CD14-positive monocyte (primary cell): ENCODE data around the gene OSBP2. TPM values are rescaled to one million over a fixed set of nuclear protein-coding genes. Genes with fewer than 3 reads are reported as not detected.

ENCODE experiments used
- DNase-seq, 3 donors: peaks; one replicate each; pipeline ENCODE4 v3.0.0-alpha.2; 2011 to 2022
- H2AFZ ChIP-seq: 2 replicates; pipeline ENCODE4 v1.6.0; 2012; ENCODE audit warnings: mild to moderate bottlenecking, low read depth, low read length, inconsistent platforms; ENCODE audit not compliant: insufficient read depth, poor library complexity, severe bottlenecking
- H3K27ac ChIP-seq, 2 donors: 1 replicate in 1 of 2; 2 replicates in 1 of 2; pipeline ENCODE4 v1.5.1; 2012 to 2013; ENCODE audit warnings: low read length in 2 of 2, control low read depth in 1 of 2, inconsistent platforms in 1 of 2, low read depth in 1 of 2, mild to moderate bottlenecking in 1 of 2
- H3K27me3 ChIP-seq, 2 donors: one replicate each; pipeline versions ENCODE4 v1.6.0 to v1.6.1; 2011 to 2013; ENCODE audit warnings: low read length in 2 of 2; ENCODE audit not compliant: control insufficient read depth in 2 of 2, insufficient read depth in 2 of 2
- H3K36me3 ChIP-seq, 2 donors: replicated peaks in 1 of 2; 1 replicate in 1 of 2; 2 replicates in 1 of 2; pipeline versions ENCODE4 v1.5.1 to v1.6.1; 2012 to 2013; ENCODE audit warnings: low read length in 2 of 2, control low read depth in 1 of 2, inconsistent platforms in 1 of 2, mild to moderate bottlenecking in 1 of 2; ENCODE audit not compliant: insufficient read depth in 2 of 2, control insufficient read depth in 1 of 2
- H3K4me1 ChIP-seq, 2 donors: 1 replicate in 1 of 2; 2 replicates in 1 of 2; pipeline versions ENCODE4 v1.5.1 to v1.6.1; 2012 to 2013; ENCODE audit warnings: low read length in 2 of 2, control low read depth in 1 of 2, inconsistent platforms in 1 of 2, mild to moderate bottlenecking in 1 of 2, moderate library complexity in 1 of 2; ENCODE audit not compliant: insufficient read depth in 2 of 2, control insufficient read depth in 1 of 2
- H3K4me2 ChIP-seq: replicated peaks from 2 replicates; pipeline ENCODE3; 2012; ENCODE audit warnings: low read length, moderate library complexity, mild to moderate bottlenecking; ENCODE audit not compliant: poor library complexity, severe bottlenecking; ENCODE audit errors: extremely low read depth
- H3K4me3 ChIP-seq, 3 experiments: fragments of 200-600 bp in 1 of 3; sonication (generic) in 1 of 3; replicated peaks in 1 of 3; 1 replicate in 2 of 3; 2 replicates in 1 of 3; pipeline ENCODE4 v1.5.1; 2011 to 2013; ENCODE audit warnings: low read length in 3 of 3, mild to moderate bottlenecking in 3 of 3, control low read depth in 2 of 3, low read depth in 2 of 3, inconsistent platforms in 1 of 3, moderate library complexity in 1 of 3
- H3K79me2 ChIP-seq: 2 replicates; pipeline ENCODE4 v1.6.0; 2012; ENCODE audit warnings: mild to moderate bottlenecking, control low read depth, inconsistent platforms, low read length, moderate library complexity; ENCODE audit not compliant: insufficient read depth
- H3K9ac ChIP-seq: 2 replicates; pipeline ENCODE4 v1.6.0; 2017; ENCODE audit warnings: low read length, mild to moderate bottlenecking; ENCODE audit not compliant: insufficient read depth, poor library complexity, severe bottlenecking
- H3K9me3 ChIP-seq, 2 donors: replicated peaks in 1 of 2; 1 replicate in 1 of 2; 2 replicates in 1 of 2; pipeline versions ENCODE4 v1.5.1 to v1.6.1; 2012 to 2013; ENCODE audit warnings: low read length in 2 of 2, control low read depth in 1 of 2; ENCODE audit not compliant: control insufficient read depth in 1 of 2, insufficient read depth in 1 of 2
- H4K20me1 ChIP-seq: 2 replicates; pipeline ENCODE4 v1.6.0; 2012; ENCODE audit warnings: mild to moderate bottlenecking, low read length, control low read depth, moderate library complexity; ENCODE audit not compliant: insufficient read depth
- H3K27ac Mint-ChIP-seq, 7 donors: one replicate each; pipeline ENCODE4 v1.8.0; 2020; ENCODE audit warnings: mild to moderate bottlenecking in 7 of 7, mixed read lengths in 7 of 7, moderate library complexity in 6 of 7, inconsistent platforms in 2 of 7
- H3K27me3 Mint-ChIP-seq, 3 donors: one replicate each; pipeline ENCODE4 v1.8.0; 2021 to 2022; ENCODE audit warnings: low read depth in 3 of 3, mild to moderate bottlenecking in 3 of 3, mixed read lengths in 3 of 3, moderate library complexity in 3 of 3, inconsistent platforms in 1 of 3
- H3K36me3 Mint-ChIP-seq, 2 donors: one replicate each; pipeline ENCODE4 v1.8.0; 2020; ENCODE audit warnings: mixed read lengths in 2 of 2, inconsistent platforms in 1 of 2, mild to moderate bottlenecking in 1 of 2
- H3K4me1 Mint-ChIP-seq: one replicate; pipeline ENCODE4 v1.8.0; 2020; ENCODE audit warnings: mild to moderate bottlenecking, mixed read lengths
- H3K4me3 Mint-ChIP-seq, 2 donors: one replicate each; pipeline ENCODE4 v1.8.0; 2020; ENCODE audit warnings: mild to moderate bottlenecking in 2 of 2, mixed read lengths in 2 of 2, moderate library complexity in 1 of 2
- H3K9me3 Mint-ChIP-seq, 7 donors: one replicate each; pipeline ENCODE4 v1.8.0; 2020 to 2022; ENCODE audit warnings: mixed read lengths in 7 of 7, mild to moderate bottlenecking in 6 of 7, moderate library complexity in 6 of 7, inconsistent platforms in 2 of 7
- WGBS: methylation state at CpG from one replicate; pipeline ENCODE4 v1.1.5; 2013; ENCODE audit warnings: missing lambda C conversion rate; ENCODE audit not compliant: insufficient coverage; 5-methylcytosine and 5-hydroxymethylcytosine counted together
- intact Hi-C, 2 donors: fragments of 100-400 bp; cut with micrococcal nuclease; formaldehyde crosslinking; loops; one replicate each; pipeline versions ENCODE4 v1.15.0 to v1.15.1; 2023
- polyA plus RNA-seq, 3 donors: library from polyadenylated mRNA; depleted of rRNA in 1 of 3; unstranded in 2 of 3; stranded (reverse) in 1 of 3; fragments of 300-500 nt in 2 of 3; fragments of >200 nt in 1 of 3; fragmentation: Illumina TruSeq in 2 of 3; gene quantifications; 1 replicate in 2 of 3; 2 replicates in 1 of 3; pipeline ENCODE4 v1.2.3, GENCODE V29; 2012 to 2021
- TF ChIP-seq, protein P1 (sequence below): fragments of 200-600 bp; IDR thresholded peaks from one replicate; pipeline ENCODE4 v1.8.0; 2022; ENCODE audit warnings: antibody characterized with exemption, mild to moderate bottlenecking

OSBP2 gene
- polyA plus RNA-seq, 3 donors: 0.21 to 0.54 TPM; not detected in 1

DNA sequence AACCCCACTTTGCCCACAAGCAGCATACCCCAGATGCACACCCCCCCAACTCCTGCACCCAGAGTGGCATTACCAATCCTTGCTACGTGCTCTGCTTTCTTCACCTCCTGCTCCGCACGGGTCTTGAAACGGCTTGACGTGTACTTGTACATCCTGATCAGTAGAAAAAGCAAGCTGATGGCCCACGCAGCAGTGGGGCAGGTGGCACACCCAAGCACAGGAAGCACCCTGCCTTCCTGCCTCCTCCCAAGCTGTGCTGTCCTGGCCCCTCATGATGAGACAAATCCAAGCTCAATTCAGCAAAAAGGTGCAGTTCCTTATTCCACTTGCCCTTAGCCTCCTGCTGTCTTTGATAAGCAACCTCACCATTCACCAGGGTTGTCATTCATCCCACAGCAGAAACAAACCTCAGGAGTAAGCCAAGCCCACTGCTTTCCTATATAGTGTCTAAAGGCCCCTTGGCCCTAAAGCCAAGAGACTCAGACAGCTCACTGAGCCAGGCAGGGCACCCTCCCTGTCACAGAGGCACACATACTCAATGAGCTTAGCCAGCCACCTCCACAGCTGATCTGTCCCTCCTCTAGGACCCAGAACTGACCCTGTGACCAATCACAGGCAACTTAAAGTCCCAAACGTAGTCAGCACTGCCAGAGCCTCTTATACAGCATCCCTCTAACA, 246.2 kb downstream of the OSBP2 start:
- Histone ChIP-seq H3K4me2 (no peak overlapping the region), H3K36me3 (peaks cover 89 to 100% of the 10 kb centered on the region in 2 donors), H3K9me3 (no peaks in the 10 kb centered on the region), H4K20me1 (no peaks in the 10 kb centered on the region), H2AFZ (no peak overlapping the region), H3K9ac (no peak overlapping the region), H3K4me3 (no peak overlapping the region), H3K79me2 (no peaks in the 10 kb centered on the region), H3K27ac (no peak overlapping the region), H3K4me1 (no peaks in the 10 kb centered on the region), H3K27me3 (no peaks in the 10 kb centered on the region)
- TF ChIP-seq, protein P1, sequence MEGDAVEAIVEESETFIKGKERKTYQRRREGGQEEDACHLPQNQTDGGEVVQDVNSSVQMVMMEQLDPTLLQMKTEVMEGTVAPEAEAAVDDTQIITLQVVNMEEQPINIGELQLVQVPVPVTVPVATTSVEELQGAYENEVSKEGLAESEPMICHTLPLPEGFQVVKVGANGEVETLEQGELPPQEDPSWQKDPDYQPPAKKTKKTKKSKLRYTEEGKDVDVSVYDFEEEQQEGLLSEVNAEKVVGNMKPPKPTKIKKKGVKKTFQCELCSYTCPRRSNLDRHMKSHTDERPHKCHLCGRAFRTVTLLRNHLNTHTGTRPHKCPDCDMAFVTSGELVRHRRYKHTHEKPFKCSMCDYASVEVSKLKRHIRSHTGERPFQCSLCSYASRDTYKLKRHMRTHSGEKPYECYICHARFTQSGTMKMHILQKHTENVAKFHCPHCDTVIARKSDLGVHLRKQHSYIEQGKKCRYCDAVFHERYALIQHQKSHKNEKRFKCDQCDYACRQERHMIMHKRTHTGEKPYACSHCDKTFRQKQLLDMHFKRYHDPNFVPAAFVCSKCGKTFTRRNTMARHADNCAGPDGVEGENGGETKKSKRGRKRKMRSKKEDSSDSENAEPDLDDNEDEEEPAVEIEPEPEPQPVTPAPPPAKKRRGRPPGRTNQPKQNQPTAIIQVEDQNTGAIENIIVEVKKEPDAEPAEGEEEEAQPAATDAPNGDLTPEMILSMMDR: no peak
- no peak for DNase-seq
- WGBS: 69% methylated on average over 7 of the region's 7 CpGs
- H3K27ac Mint-ChIP-seq: peak overlapping the region in 4 of 7 donors; percentile 3 to 23 (median 7)
- intact Hi-C loops: no loop called here
- peaks cover 0 to 2% (median 0%) of the 10 kb centered on the region in 3 donors for H3K27me3 Mint-ChIP-seq
- H3K36me3 Mint-ChIP-seq: peaks cover 69 to 89% of the 10 kb centered on the region in 2 donors
- peaks cover 0 to 3% (median 0%) of the 10 kb centered on the region in 7 donors for H3K9me3 Mint-ChIP-seq
- H3K4me3 Mint-ChIP-seq: no peak overlapping the region
- no peaks in the 10 kb centered on the region for H3K4me1 Mint-ChIP-seq

DNA sequence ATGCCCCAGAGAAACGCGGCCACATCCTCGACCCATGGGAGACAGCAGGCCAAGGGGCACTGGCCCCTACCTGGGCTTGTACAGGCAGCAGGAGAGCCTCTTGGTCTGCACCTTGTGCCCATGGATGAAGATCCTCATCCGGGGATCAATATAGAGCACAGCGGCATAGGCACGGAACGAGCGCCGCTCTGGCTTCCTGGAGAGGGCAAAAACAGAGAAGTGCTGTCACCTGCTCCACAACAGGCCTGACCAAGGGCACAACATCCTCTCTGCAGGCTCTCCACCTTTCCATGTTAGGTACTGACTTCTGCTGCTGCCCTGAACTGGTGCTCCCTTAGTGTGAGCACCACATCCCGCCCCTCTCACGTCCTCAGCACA, 246.7 kb downstream of the OSBP2 start:
- TF ChIP-seq, protein P1: no peak
- intact Hi-C loops: no loop called here
- H3K4me3 ChIP-seq: no peak overlapping the region
- peaks cover 89 to 100% of the 10 kb centered on the region in 2 donors for H3K36me3 ChIP-seq
- H3K4me1 ChIP-seq: no peaks in the 10 kb centered on the region
- H3K4me3 Mint-ChIP-seq: no peak overlapping the region
- no peaks in the 10 kb centered on the region for H3K4me1 Mint-ChIP-seq
- H3K27me3 Mint-ChIP-seq: peaks cover 0 to 2% (median 0%) of the 10 kb centered on the region in 3 donors
- H3K4me2 ChIP-seq: no peak overlapping the region
- H3K36me3 Mint-ChIP-seq: peaks cover 64 to 89% of the 10 kb centered on the region in 2 donors
- no peak overlapping the region for H2AFZ ChIP-seq
- H3K27ac ChIP-seq: no peak overlapping the region
- H3K9me3 Mint-ChIP-seq: peaks cover 0 to 3% (median 0%) of the 10 kb centered on the region in 7 donors
- no peaks in the 10 kb centered on the region for H3K27me3 ChIP-seq
- no peaks in the 10 kb centered on the region for H3K9me3 ChIP-seq
- 80% methylated on average over 10 of the region's 11 CpGs for WGBS
- no peaks in the 10 kb centered on the region for H3K79me2 ChIP-seq
- no peak for DNase-seq
- no peak overlapping the region for H3K9ac ChIP-seq
- H4K20me1 ChIP-seq: no peaks in the 10 kb centered on the region
- H3K27ac Mint-ChIP-seq: peak overlapping the region in 1 of 7 donors; percentile 44
